Suprapubic skin (tissue), 4 donors: ENCODE measurements around the gene TNKS2. TPM values are rescaled to one million over a fixed set of nuclear protein-coding genes. Genes with fewer than 3 reads are reported as not detected.

Experiments used
- DNase-seq, 2 donors: peaks; one replicate each; pipeline ENCODE4 v3.0.0-alpha.2; 2019; ENCODE audit warnings: low spot score in 2 of 2
- H3K27ac ChIP-seq: fragments of 200-600 bp; sonication (generic); one replicate; pipeline ENCODE4 v1.5.1; 2019
- H3K27me3 ChIP-seq: fragments of 200-600 bp; sonication (generic); one replicate; pipeline ENCODE4 v1.5.1; 2019
- H3K36me3 ChIP-seq: fragments of 200-600 bp; sonication (generic); one replicate; pipeline ENCODE4 v1.5.1; 2019
- H3K4me1 ChIP-seq: fragments of 200-600 bp; sonication (generic); one replicate; pipeline ENCODE4 v1.5.1; 2019
- H3K4me3 ChIP-seq: fragments of 200-600 bp; sonication (generic); one replicate; pipeline ENCODE4 v1.5.1; 2019; ENCODE audit warnings: mild to moderate bottlenecking
- H3K9me3 ChIP-seq: fragments of 200-600 bp; sonication (generic); one replicate; pipeline ENCODE4 v1.5.1; 2019
- EP300 ChIP-seq: sonication (generic); formaldehyde crosslinking; IDR thresholded peaks from one replicate; pipeline ENCODE4 v1.6.1; 2017; ENCODE audit warnings: antibody characterized with exemption
- POLR2A ChIP-seq, 2 donors: fragments of 450-650 bp; IDR thresholded peaks; one replicate each; pipeline ENCODE4 v1.6.1; 2017; ENCODE audit warnings: antibody characterized with exemption in 2 of 2, mild to moderate bottlenecking in 2 of 2, moderate library complexity in 2 of 2
- POLR2AphosphoS5 ChIP-seq, 3 donors: sonication (generic); formaldehyde crosslinking; IDR thresholded peaks; one replicate each; pipeline ENCODE4 v1.6.1; 2017; ENCODE audit warnings: antibody characterized with exemption in 3 of 3
- WGBS: methylation state at CpG from one replicate; pipeline ENCODE4 v1.1.5; 2018; 5-methylcytosine and 5-hydroxymethylcytosine counted together
- total RNA-seq, 4 donors: library from RNA; depleted of rRNA; stranded (reverse); fragments of >200 nt; gene quantifications; one replicate each; pipeline ENCODE4 v1.1.0, GENCODE V29; 2016
- TF ChIP-seq, protein P1 (sequence below), 2 donors: fragments of 200-600 bp in 1 of 2; fragments of 450-650 bp in 1 of 2; sonication (generic) in 1 of 2; IDR thresholded peaks; one replicate each; pipeline ENCODE4 v1.5.1; 2016 to 2019; ENCODE audit warnings: antibody characterized with exemption in 2 of 2, mild to moderate bottlenecking in 1 of 2, moderate library complexity in 1 of 2

TNKS2 gene
- total RNA-seq, 4 donors from 2014 or later: 33.8 to 69.4 (median 47.0) TPM

- DNase-seq: no peak
- H3K36me3 ChIP-seq: no peaks in the 10 kb centered on the region
- peaks cover 3% of the 10 kb centered on the region for H3K4me1 ChIP-seq
- peaks cover 3% of the 10 kb centered on the region for H3K27me3 ChIP-seq
- no peak overlapping the region for H3K27ac ChIP-seq
- 100% methylated on average over 2 of the region's 2 CpGs for WGBS
- TF ChIP-seq, protein P1, sequence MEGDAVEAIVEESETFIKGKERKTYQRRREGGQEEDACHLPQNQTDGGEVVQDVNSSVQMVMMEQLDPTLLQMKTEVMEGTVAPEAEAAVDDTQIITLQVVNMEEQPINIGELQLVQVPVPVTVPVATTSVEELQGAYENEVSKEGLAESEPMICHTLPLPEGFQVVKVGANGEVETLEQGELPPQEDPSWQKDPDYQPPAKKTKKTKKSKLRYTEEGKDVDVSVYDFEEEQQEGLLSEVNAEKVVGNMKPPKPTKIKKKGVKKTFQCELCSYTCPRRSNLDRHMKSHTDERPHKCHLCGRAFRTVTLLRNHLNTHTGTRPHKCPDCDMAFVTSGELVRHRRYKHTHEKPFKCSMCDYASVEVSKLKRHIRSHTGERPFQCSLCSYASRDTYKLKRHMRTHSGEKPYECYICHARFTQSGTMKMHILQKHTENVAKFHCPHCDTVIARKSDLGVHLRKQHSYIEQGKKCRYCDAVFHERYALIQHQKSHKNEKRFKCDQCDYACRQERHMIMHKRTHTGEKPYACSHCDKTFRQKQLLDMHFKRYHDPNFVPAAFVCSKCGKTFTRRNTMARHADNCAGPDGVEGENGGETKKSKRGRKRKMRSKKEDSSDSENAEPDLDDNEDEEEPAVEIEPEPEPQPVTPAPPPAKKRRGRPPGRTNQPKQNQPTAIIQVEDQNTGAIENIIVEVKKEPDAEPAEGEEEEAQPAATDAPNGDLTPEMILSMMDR (IDR thresholded peaks at IDR 0.05): no peak
- no peak for TF ChIP-seq POLR2AphosphoS5 (IDR thresholded peaks at IDR 0.05)
- no peak for TF ChIP-seq EP300
- no peak for TF ChIP-seq POLR2A (IDR thresholded peaks at IDR 0.05)
- H3K9me3 ChIP-seq: no peaks in the 10 kb centered on the region
- H3K4me3 ChIP-seq: no peak overlapping the region
Measured at GRCh38 chr10:91774571-91774970, 23.7 kb upstream of the TNKS2 start.

- TF ChIP-seq POLR2AphosphoS5 (IDR thresholded peaks at IDR 0.05) (no peak), EP300 (no peak)
- Histone ChIP-seq H3K27me3 (peaks cover 3% of the 10 kb centered on the region), H3K36me3 (no peaks in the 10 kb centered on the region), H3K9me3 (no peaks in the 10 kb centered on the region), H3K4me3 (no peak overlapping the region), H3K4me1 (peaks cover 3% of the 10 kb centered on the region), H3K27ac (no peak overlapping the region)
- DNase-seq: no peak
- 96% methylated on average over 2 of the region's 2 CpGs for WGBS
Measured at GRCh38 chr10:91775731-91776130, 22.5 kb upstream of the TNKS2 start.

DNA sequence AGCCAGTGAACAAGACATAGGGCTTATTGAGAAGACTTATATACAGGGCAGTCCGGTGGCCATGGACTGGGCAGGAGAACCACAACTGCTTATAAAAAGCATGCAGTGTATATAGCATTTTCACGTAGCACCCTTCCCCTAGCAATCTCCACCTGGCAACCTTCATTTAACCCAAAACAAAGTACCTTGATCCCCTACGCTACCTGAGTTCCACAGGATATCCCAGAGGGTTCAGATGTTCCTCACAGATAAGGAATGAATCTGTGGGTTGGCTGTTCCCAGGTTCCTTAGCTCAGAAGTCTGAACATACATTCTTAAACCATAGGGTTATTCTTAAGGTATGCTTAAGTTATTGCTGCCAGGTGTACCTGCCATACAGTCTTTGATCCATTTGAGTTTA lies 22.0 kb upstream of the TNKS2 start:
- 83% methylated on average over 3 of the region's 3 CpGs for WGBS
- no peak overlapping the region for H3K27ac ChIP-seq
- H3K4me1 ChIP-seq: peaks cover 3% of the 10 kb centered on the region
- no peak overlapping the region for H3K4me3 ChIP-seq
- H3K27me3 ChIP-seq: peaks cover 3% of the 10 kb centered on the region
- no peak for TF ChIP-seq POLR2AphosphoS5 (IDR thresholded peaks at IDR 0.05)
- no peak for TF ChIP-seq POLR2A (IDR thresholded peaks at IDR 0.05)
- TF ChIP-seq EP300: no peak
- TF ChIP-seq, protein P1 (IDR thresholded peaks at IDR 0.05): no peak
- DNase-seq: no peak
- no peaks in the 10 kb centered on the region for H3K36me3 ChIP-seq
- H3K9me3 ChIP-seq: no peaks in the 10 kb centered on the region

- 96% methylated on average over 1 of the region's 1 CpG for WGBS
- Histone ChIP-seq H3K4me1 (peaks cover 3% of the 10 kb centered on the region), H3K36me3 (no peaks in the 10 kb centered on the region), H3K27me3 (peaks cover 3% of the 10 kb centered on the region), H3K4me3 (no peak overlapping the region), H3K27ac (no peak overlapping the region), H3K9me3 (no peaks in the 10 kb centered on the region)
- no peak for DNase-seq
- TF ChIP-seq POLR2A (IDR thresholded peaks at IDR 0.05): no peak
- TF ChIP-seq EP300: no peak
- TF ChIP-seq POLR2AphosphoS5 (IDR thresholded peaks at IDR 0.05): no peak
- TF ChIP-seq, protein P1 (IDR thresholded peaks at IDR 0.05): no peak
Measured at GRCh38 chr10:91778485-91778884, 19.7 kb upstream of the TNKS2 start.

DNA sequence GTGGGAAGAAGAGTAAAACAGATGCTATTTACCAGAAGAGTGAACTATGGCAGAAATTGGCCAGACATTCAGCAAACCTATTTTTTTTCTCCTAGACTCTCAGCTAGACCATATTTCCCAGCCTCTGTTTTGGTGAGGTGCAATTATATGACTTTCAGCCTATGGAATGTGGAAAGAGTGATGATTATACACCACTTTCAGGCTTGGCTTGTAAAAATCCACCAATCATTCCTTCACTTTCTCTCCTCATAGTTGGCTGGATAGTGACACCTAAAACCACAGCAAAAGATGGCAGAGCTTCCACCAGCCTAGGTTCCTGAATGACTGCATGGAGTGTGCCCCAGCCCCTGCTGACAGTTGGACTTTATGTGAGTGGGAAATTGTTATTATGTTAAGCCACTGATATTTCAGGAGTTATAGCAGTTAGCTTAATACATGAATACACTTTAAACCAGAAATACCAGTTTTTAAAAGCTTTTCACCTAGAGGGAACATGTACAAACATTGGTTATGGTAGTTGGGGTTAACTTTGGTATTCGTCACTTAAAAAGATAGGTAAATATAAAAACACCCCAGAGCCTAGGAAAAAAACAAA lies 19.1 kb upstream of the TNKS2 start:
- no peak for TF ChIP-seq EP300
- no peak for TF ChIP-seq POLR2AphosphoS5 (IDR thresholded peaks at IDR 0.05)
- TF ChIP-seq, protein P1 (IDR thresholded peaks at IDR 0.05): no peak
- TF ChIP-seq POLR2A (IDR thresholded peaks at IDR 0.05): no peak
- 64% methylated on average over 1 of the region's 1 CpG for WGBS
- DNase-seq: no peak
- Histone ChIP-seq H3K4me3 (no peak overlapping the region), H3K36me3 (no peaks in the 10 kb centered on the region), H3K9me3 (no peaks in the 10 kb centered on the region), H3K27ac (no peak overlapping the region), H3K27me3 (peaks cover 3% of the 10 kb centered on the region), H3K4me1 (peaks cover 3% of the 10 kb centered on the region)

DNA sequence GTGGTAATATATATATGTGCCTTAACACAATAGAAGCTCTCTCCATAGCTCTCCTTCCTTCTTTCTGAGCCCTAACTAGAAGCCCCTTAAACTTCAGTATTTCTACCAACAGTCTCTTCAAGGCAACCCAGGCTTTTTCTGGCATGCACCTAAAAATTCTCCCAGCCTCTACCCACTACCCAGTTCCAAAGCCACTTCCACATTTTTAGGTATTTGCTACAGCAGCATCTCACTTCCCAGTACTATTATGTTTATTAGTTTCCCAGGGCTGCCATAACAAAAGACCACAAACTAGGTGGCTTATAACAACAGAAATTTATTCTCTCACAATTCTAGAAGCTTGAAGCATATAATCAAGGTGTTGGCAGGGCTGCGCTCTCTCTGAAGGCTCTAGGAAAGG lies 15.7 kb upstream of the TNKS2 start:
- Histone ChIP-seq H3K27me3 (no peaks in the 10 kb centered on the region), H3K4me1 (peaks cover 6% of the 10 kb centered on the region), H3K4me3 (no peak overlapping the region), H3K36me3 (no peaks in the 10 kb centered on the region), H3K27ac (no peak overlapping the region), H3K9me3 (no peaks in the 10 kb centered on the region)
- 100% methylated on average over 1 of the region's 1 CpG for WGBS
- no peak for TF ChIP-seq POLR2AphosphoS5 (IDR thresholded peaks at IDR 0.05)
- TF ChIP-seq POLR2A (IDR thresholded peaks at IDR 0.05): no peak
- TF ChIP-seq, protein P1 (IDR thresholded peaks at IDR 0.05): no peak
- TF ChIP-seq EP300: no peak
- no peak for DNase-seq
